Lung (tissue), 12 donors: ENCODE measurements around the gene GHRL. TPM values are rescaled to one million over a fixed set of nuclear protein-coding genes. Genes with fewer than 3 reads are reported as not detected.

ENCODE experiments used
- ATAC-seq: fragments of 200-7000 bp; cut with Tn5 transposase; one replicate; pipeline ENCODE4 v1.9.1; 2020; ENCODE audit warnings: moderate number of reproducible peaks; ENCODE audit not compliant: insufficient read depth, low FRiP score
- DNase-seq, 3 donors: peaks; one replicate each; pipeline ENCODE4 v3.0.0-alpha.2; 2013 to 2017
- H3K27ac ChIP-seq, 2 donors: one replicate each; pipeline ENCODE4 v1.5.1; 2013; ENCODE audit warnings: mild to moderate bottlenecking in 2 of 2, moderate library complexity in 2 of 2, control low read depth in 1 of 2, inconsistent platforms in 1 of 2, low read depth in 1 of 2, low read length in 1 of 2
- H3K27me3 ChIP-seq, 3 donors: one replicate each; pipeline ENCODE4 v1.5.1; 2013; ENCODE audit warnings: low read length in 2 of 3; ENCODE audit not compliant: control insufficient read depth in 3 of 3, insufficient read depth in 3 of 3
- H3K36me3 ChIP-seq, 4 donors: one replicate each; pipeline ENCODE4 v1.5.1; 2013; ENCODE audit warnings: low read length in 4 of 4, mild to moderate bottlenecking in 1 of 4, moderate library complexity in 1 of 4; ENCODE audit not compliant: control insufficient read depth in 4 of 4, insufficient read depth in 4 of 4
- H3K4me1 ChIP-seq, 5 donors: one replicate each; pipeline ENCODE4 v1.5.1; 2013; ENCODE audit warnings: low read length in 5 of 5, mild to moderate bottlenecking in 2 of 5, moderate library complexity in 1 of 5; ENCODE audit not compliant: control insufficient read depth in 5 of 5, insufficient read depth in 5 of 5
- H3K4me3 ChIP-seq: one replicate; pipeline ENCODE4 v1.5.1; 2013; ENCODE audit warnings: mild to moderate bottlenecking, control low read depth, moderate library complexity
- H3K9ac ChIP-seq, 2 donors: one replicate each; pipeline ENCODE4 v1.5.1; 2013; ENCODE audit warnings: low read length in 2 of 2, control low read depth in 1 of 2; ENCODE audit not compliant: insufficient read depth in 1 of 2
- H3K9me3 ChIP-seq, 4 donors: one replicate each; pipeline ENCODE4 v1.5.1; 2013; ENCODE audit warnings: low read length in 3 of 4, mild to moderate bottlenecking in 1 of 4, moderate library complexity in 1 of 4; ENCODE audit not compliant: control insufficient read depth in 4 of 4, insufficient read depth in 3 of 4
- WGBS, 2 donors: extraction: QIAGEN DNeasy Blood & Tissue Kit; methylation state at CpG; one replicate each; pipeline ENCODE4 v1.1.7; 2013; 5-methylcytosine and 5-hydroxymethylcytosine counted together
- polyA plus RNA-seq, 2 donors: library from polyadenylated mRNA; stranded (reverse); fragments of 200-250 nt; gene quantifications; one replicate each; pipeline ENCODE4 v1.2.1, GENCODE V29; 2013
- total RNA-seq, 2 donors: library from RNA; depleted of rRNA in 1 of 2; stranded (reverse); fragments of >200 nt in 1 of 2; gene quantifications; one replicate each; pipeline ENCODE4 v1.2.1, GENCODE V29; 2014 to 2021
- TF ChIP-seq, protein P1 (sequence below): IDR thresholded peaks from 2 replicates; pipeline ENCODE4 v1.5.1; 2012; ENCODE audit warnings: mild to moderate bottlenecking; ENCODE audit errors: control extremely low read depth, extremely low read depth
- donor health status: control.
- donor health status: control.
- donor health status: Bipolar disorder and iron deficiency.
- donor health status: healthy.
- donor health status: DM: yes; HTN: yes; CAD: no.

GHRL gene
- total and polyA plus RNA-seq, 4 donors, result 5.4 to 28.2 (median 10.7) TPM

GRCh38 chr3:10331320-10331719 lies 38.6 kb upstream of the GHRL start:
- no peak for ATAC-seq
- H3K36me3 ChIP-seq, result no peaks in the 10 kb centered on the region

DNA sequence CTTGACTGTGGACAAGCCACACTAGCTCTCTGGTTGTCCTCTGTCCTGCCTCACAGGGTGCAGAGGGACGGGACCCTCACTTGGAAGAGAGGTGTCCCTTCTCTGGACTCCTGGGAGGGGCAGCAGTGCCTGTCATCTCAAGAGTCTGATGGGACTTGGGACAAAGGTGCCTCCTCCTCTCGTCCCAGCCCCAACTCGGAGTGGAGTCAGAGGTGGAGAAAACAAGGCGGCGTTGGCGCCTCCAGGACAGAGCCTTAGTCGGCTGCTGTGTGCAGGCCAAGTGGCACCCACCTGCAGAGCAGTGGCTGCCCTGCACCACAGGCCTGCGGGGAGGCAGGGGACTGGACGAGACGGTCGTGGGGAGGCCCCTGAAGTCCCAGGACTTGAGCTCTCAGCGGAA lies 37.6 kb upstream of the GHRL start:
- no peaks in the 10 kb centered on the region for H3K9me3 ChIP-seq
- no peak overlapping the region for H3K27ac ChIP-seq
- TF ChIP-seq, protein P1, sequence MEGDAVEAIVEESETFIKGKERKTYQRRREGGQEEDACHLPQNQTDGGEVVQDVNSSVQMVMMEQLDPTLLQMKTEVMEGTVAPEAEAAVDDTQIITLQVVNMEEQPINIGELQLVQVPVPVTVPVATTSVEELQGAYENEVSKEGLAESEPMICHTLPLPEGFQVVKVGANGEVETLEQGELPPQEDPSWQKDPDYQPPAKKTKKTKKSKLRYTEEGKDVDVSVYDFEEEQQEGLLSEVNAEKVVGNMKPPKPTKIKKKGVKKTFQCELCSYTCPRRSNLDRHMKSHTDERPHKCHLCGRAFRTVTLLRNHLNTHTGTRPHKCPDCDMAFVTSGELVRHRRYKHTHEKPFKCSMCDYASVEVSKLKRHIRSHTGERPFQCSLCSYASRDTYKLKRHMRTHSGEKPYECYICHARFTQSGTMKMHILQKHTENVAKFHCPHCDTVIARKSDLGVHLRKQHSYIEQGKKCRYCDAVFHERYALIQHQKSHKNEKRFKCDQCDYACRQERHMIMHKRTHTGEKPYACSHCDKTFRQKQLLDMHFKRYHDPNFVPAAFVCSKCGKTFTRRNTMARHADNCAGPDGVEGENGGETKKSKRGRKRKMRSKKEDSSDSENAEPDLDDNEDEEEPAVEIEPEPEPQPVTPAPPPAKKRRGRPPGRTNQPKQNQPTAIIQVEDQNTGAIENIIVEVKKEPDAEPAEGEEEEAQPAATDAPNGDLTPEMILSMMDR, result no peak
- H3K4me1 ChIP-seq, result no peaks in the 10 kb centered on the region
- peaks cover 3 to 51% (median 3%) of the 10 kb centered on the region in 3 donors for H3K27me3 ChIP-seq
- ATAC-seq (no peak), DNase-seq (no peak)
- H3K4me3 ChIP-seq, result no peak overlapping the region
- 76 to 87% methylated on average over 12 of the region's 12 CpGs for WGBS, 2 donors
- no peaks in the 10 kb centered on the region for H3K36me3 ChIP-seq
- H3K9ac ChIP-seq, result no peak overlapping the region

More at GRCh38 chr3:10331320-10331719, 38.6 kb upstream of the GHRL start:
- Histone ChIP-seq H3K9ac (no peak overlapping the region), H3K9me3 (no peaks in the 10 kb centered on the region), H3K4me1 (peaks cover 0 to under 1% (median 0%) of the 10 kb centered on the region in 5 donors), H3K27ac (no peak overlapping the region), H3K27me3 (peaks cover 3 to 47% (median 3%) of the 10 kb centered on the region in 3 donors), H3K4me3 (no peak overlapping the region)
- DNase-seq, result no peak
- WGBS, 2 donors, result 82 to 92% methylated on average over 8 of the region's 8 CpGs
- TF ChIP-seq, protein P1, result no peak

DNA sequence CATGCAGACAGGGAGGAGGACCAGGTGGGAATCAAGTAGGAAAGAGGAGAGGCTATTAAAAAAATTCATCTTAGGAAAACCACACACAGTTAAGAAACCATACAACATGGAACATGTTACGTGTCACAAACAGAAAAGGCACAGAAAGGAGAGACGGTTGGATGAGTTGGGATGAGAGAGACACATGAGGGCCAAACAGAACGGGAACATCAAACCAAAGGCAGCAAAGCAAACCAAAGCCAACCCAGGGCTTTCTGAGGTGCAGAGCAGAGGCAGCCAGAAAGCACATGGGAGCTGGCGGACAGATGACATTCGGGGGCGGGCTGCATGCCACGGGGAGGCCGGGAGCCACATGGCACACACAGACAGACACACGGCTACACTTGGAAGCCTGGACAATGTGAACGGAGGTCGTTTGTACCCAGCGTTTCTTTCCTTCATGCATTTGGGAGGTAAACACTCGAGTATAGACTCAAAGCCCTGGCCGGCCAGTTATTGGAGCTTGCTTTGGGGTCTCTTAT lies 36.8 kb upstream of the GHRL start:
- TF ChIP-seq, protein P1, result no peak
- H3K27ac ChIP-seq, result no peak overlapping the region
- 81 to 89% methylated on average over 14 of the region's 14 CpGs for WGBS, 2 donors
- no peaks in the 10 kb centered on the region for H3K4me1 ChIP-seq
- H3K9ac ChIP-seq, result no peak overlapping the region
- no peaks in the 10 kb centered on the region for H3K36me3 ChIP-seq
- H3K4me3 ChIP-seq, result no peak overlapping the region
- no peaks in the 10 kb centered on the region for H3K9me3 ChIP-seq
- DNase-seq (no peak), ATAC-seq (no peak)
- peaks cover 3 to 49% (median 3%) of the 10 kb centered on the region in 3 donors for H3K27me3 ChIP-seq
